Neural cell (in vitro differentiated cells): Measurements from ENCODE around the gene STXBP2. TPM values are rescaled to one million over a fixed set of nuclear protein-coding genes. Genes with fewer than 3 reads are reported as not detected.

Experiments used
- H2AFZ ChIP-seq: fragments of 200-600, 300-800 bp; sonication (generic), shearing (Covaris generic); 2 replicates; pipeline ENCODE4 v1.6.0; 2014; ENCODE audit warnings: low read depth, mild to moderate bottlenecking, antibody characterized with exemption, low read length, moderate library complexity
- H3F3A ChIP-seq: fragments of 200-600 bp; shearing (Covaris generic); 2 replicates; pipeline ENCODE4 v1.6.1; 2016; ENCODE audit warnings: mild to moderate bottlenecking, moderate library complexity, mixed read lengths, antibody characterized with exemption, low read length; ENCODE audit not compliant: insufficient read depth, poor library complexity, severe bottlenecking
- H3K27ac ChIP-seq: fragments of 200-600, 300-800 bp; sonication (generic), shearing (Covaris generic); 2 replicates; pipeline ENCODE4 v1.5.1; 2014; ENCODE audit warnings: mild to moderate bottlenecking, low read length, moderate library complexity
- H3K27me3 ChIP-seq: fragments of 300-800, 200-600 bp; sonication (generic), shearing (Covaris generic); 2 replicates; pipeline ENCODE4 v1.6.0; 2014; ENCODE audit warnings: mild to moderate bottlenecking, low read depth, low read length, moderate library complexity; ENCODE audit not compliant: insufficient read depth
- H3K36me3 ChIP-seq: fragments of 300-800, 200-600 bp; sonication (generic), shearing (Covaris generic); 2 replicates; pipeline ENCODE4 v1.5.1; 2014; ENCODE audit warnings: mild to moderate bottlenecking, antibody characterized with exemption, low read length, moderate library complexity; ENCODE audit not compliant: insufficient read depth
- H3K4me2 ChIP-seq: fragments of 300-800, 200-600 bp; sonication (generic), shearing (Covaris generic); 2 replicates; pipeline ENCODE4 v1.6.0; 2014; ENCODE audit warnings: mild to moderate bottlenecking, low read length
- H3K4me3 ChIP-seq: fragments of 300-800, 200-600 bp; sonication (generic), shearing (Covaris generic); 2 replicates; pipeline ENCODE4 v1.5.1; 2014; ENCODE audit warnings: mild to moderate bottlenecking, low read length, moderate library complexity
- H3K79me2 ChIP-seq: fragments of 200-600 bp; shearing (Covaris generic); replicated peaks from 2 replicates; pipeline ENCODE4 v1.6.0; 2014; ENCODE audit warnings: mild to moderate bottlenecking, low read length, moderate library complexity; ENCODE audit not compliant: insufficient read depth
- H3K9ac ChIP-seq: fragments of 300-800, 200-600 bp; sonication (generic), shearing (Covaris generic); 2 replicates; pipeline ENCODE4 v1.6.1; 2016; ENCODE audit warnings: mild to moderate bottlenecking, low read length, mixed read lengths
- H3K9me2 ChIP-seq: fragments of 200-600 bp; shearing (Covaris generic); 2 replicates; pipeline ENCODE4 v1.6.1; 2016; ENCODE audit warnings: mild to moderate bottlenecking, low read length, mixed read lengths; ENCODE audit not compliant: insufficient read depth
- H3K9me3 ChIP-seq: fragments of 200-600, 300-800 bp; sonication (generic), shearing (Covaris generic); 2 replicates; pipeline ENCODE4 v1.6.1; 2016; ENCODE audit warnings: mild to moderate bottlenecking, mixed run types, low read length, moderate library complexity, mixed read lengths
- H4K20me1 ChIP-seq: fragments of 200-600 bp; shearing (Covaris generic); 2 replicates; pipeline ENCODE4 v1.6.1; 2016; ENCODE audit warnings: mild to moderate bottlenecking, mixed run types; ENCODE audit not compliant: insufficient read depth
- EP300 ChIP-seq: fragments of 450-650 bp; conservative IDR thresholded peaks from 2 replicates; pipeline ENCODE4 v1.6.1; 2014; ENCODE audit warnings: antibody characterized with exemption, mild to moderate bottlenecking, moderate library complexity; ENCODE audit not compliant: poor library complexity, severe bottlenecking
- EZH2 ChIP-seq: fragments of 200-600, 300-800 bp; shearing (Covaris generic), sonication (generic); IDR thresholded peaks from 2 replicates; pipeline ENCODE4 v1.6.1; 2014; ENCODE audit warnings: antibody characterized with exemption, low read length, borderline replicate concordance, mild to moderate bottlenecking; ENCODE audit not compliant: insufficient read depth, poor library complexity, severe bottlenecking
- MXI1 ChIP-seq: fragments of 450-650 bp; conservative IDR thresholded peaks from 2 replicates; pipeline ENCODE4 v1.6.1; 2014; ENCODE audit warnings: antibody characterized with exemption, mild to moderate bottlenecking; ENCODE audit not compliant: poor library complexity, severe bottlenecking
- POLR2AphosphoS5 ChIP-seq: IDR thresholded peaks from 2 replicates; pipeline ENCODE4 v1.6.1; 2012
- RAD21 ChIP-seq: fragments of 450-650 bp; conservative IDR thresholded peaks from 2 replicates; pipeline ENCODE4 v1.6.1; 2014; ENCODE audit warnings: antibody characterized with exemption, mild to moderate bottlenecking, moderate library complexity
- SMC3 ChIP-seq: fragments of 450-650 bp; conservative IDR thresholded peaks from 2 replicates; pipeline ENCODE4 v1.6.1; 2014; ENCODE audit warnings: antibody characterized with exemption, mild to moderate bottlenecking, moderate library complexity; ENCODE audit not compliant: poor library complexity
- TAF1 ChIP-seq: IDR thresholded peaks from 2 replicates; pipeline ENCODE4 v1.6.1; 2012; ENCODE audit warnings: low read depth
- polyA plus RNA-seq: library from polyadenylated mRNA; depleted of rRNA; stranded (reverse); fragments of >200 nt; gene quantifications from 2 replicates; pipeline ENCODE4 v1.2.3, GENCODE V29; 2014
- TF ChIP-seq, protein P1 (sequence below): IDR thresholded peaks from 2 replicates; pipeline ENCODE4 v1.6.1; 2012; ENCODE audit warnings: borderline replicate concordance
- TF ChIP-seq, protein P2 (sequence below): fragments of 450-650 bp; IDR thresholded peaks from 2 replicates; pipeline ENCODE4 v1.5.1; 2014; ENCODE audit warnings: antibody characterized with exemption, mild to moderate bottlenecking, moderate library complexity; ENCODE audit not compliant: poor library complexity, severe bottlenecking

The STXBP2 gene
- polyA plus RNA-seq, 1 donor from 2014 or later: 1.7 TPM

DNA sequence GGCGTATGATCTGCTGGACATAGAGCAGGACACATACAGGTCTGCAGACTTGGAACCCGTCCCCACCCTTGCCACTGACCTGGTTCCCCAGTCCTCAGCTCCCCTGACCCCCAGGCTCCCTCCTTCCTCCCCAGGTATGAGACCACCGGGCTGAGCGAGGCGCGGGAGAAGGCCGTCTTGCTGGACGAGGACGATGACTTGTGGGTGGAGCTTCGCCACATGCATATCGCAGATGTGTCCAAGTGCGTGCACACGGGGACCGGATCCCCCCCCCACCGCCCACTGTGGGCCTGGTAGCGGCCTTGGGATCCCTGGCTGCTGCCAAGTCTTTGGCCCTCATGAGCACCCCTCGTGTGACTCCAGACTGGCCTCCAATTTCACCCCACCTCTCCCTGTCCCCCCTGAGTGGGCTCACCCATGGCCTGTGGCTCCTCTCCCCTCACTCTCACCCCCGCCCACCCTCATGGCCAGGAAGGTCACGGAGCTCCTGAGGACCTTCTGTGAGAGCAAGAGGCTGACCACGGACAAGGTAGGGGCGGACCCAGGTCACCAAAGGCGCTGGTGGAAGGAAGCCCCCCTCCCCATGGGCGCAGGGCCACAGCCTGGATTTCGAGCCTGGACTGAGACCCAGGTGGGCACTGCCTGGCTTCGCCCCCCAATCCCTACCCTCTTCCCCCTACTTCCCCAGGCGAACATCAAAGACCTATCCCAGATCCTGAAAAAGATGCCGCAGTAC, 5.6 kb downstream of the STXBP2 start:
- TF ChIP-seq EP300: no peak
- TF ChIP-seq SMC3: no peak
- no peak for TF ChIP-seq EZH2
- no peak for TF ChIP-seq MXI1
- TF ChIP-seq TAF1: no peak
- TF ChIP-seq RAD21: no peak
- TF ChIP-seq, protein P1, sequence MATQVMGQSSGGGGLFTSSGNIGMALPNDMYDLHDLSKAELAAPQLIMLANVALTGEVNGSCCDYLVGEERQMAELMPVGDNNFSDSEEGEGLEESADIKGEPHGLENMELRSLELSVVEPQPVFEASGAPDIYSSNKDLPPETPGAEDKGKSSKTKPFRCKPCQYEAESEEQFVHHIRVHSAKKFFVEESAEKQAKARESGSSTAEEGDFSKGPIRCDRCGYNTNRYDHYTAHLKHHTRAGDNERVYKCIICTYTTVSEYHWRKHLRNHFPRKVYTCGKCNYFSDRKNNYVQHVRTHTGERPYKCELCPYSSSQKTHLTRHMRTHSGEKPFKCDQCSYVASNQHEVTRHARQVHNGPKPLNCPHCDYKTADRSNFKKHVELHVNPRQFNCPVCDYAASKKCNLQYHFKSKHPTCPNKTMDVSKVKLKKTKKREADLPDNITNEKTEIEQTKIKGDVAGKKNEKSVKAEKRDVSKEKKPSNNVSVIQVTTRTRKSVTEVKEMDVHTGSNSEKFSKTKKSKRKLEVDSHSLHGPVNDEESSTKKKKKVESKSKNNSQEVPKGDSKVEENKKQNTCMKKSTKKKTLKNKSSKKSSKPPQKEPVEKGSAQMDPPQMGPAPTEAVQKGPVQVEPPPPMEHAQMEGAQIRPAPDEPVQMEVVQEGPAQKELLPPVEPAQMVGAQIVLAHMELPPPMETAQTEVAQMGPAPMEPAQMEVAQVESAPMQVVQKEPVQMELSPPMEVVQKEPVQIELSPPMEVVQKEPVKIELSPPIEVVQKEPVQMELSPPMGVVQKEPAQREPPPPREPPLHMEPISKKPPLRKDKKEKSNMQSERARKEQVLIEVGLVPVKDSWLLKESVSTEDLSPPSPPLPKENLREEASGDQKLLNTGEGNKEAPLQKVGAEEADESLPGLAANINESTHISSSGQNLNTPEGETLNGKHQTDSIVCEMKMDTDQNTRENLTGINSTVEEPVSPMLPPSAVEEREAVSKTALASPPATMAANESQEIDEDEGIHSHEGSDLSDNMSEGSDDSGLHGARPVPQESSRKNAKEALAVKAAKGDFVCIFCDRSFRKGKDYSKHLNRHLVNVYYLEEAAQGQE: no peak
- TF ChIP-seq, protein P2, sequence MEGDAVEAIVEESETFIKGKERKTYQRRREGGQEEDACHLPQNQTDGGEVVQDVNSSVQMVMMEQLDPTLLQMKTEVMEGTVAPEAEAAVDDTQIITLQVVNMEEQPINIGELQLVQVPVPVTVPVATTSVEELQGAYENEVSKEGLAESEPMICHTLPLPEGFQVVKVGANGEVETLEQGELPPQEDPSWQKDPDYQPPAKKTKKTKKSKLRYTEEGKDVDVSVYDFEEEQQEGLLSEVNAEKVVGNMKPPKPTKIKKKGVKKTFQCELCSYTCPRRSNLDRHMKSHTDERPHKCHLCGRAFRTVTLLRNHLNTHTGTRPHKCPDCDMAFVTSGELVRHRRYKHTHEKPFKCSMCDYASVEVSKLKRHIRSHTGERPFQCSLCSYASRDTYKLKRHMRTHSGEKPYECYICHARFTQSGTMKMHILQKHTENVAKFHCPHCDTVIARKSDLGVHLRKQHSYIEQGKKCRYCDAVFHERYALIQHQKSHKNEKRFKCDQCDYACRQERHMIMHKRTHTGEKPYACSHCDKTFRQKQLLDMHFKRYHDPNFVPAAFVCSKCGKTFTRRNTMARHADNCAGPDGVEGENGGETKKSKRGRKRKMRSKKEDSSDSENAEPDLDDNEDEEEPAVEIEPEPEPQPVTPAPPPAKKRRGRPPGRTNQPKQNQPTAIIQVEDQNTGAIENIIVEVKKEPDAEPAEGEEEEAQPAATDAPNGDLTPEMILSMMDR: no peak
- TF ChIP-seq POLR2AphosphoS5: no peak
- Histone ChIP-seq H3K9me3 (no peaks in the 10 kb centered on the region), H2AFZ (no peak overlapping the region), H3K9me2 (no peaks in the 10 kb centered on the region), H3K79me2 (no peaks in the 10 kb centered on the region), H4K20me1 (no peaks in the 10 kb centered on the region), H3K36me3 (no peaks in the 10 kb centered on the region), H3F3A (no peaks in the 10 kb centered on the region), H3K9ac (no peak overlapping the region), H3K4me2 (no peak overlapping the region), H3K27me3 (peaks cover 5% of the 10 kb centered on the region), H3K4me3 (no peak overlapping the region), H3K27ac (no peak overlapping the region)

DNA sequence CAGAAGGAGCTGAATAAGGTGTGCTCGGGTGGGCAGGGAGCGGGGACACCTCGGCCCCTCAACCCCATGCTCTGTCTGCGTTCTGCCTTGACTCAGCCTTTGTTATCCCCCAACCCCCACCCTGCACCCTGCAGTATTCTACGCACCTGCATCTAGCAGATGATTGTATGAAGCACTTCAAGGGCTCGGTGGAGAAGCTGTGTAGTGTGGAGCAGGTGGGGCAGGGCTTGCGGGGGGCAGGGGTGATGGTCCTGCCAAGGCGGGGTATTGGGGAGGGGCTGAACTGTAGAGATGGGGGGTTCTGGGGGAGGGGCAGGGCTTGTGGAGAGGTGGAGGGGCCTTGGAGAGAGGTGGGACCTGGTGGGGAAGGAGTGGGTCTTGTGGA, 6.1 kb downstream of the STXBP2 start:
- no peaks in the 10 kb centered on the region for H3K27me3 ChIP-seq
- H3K27ac ChIP-seq: no peak overlapping the region
- no peaks in the 10 kb centered on the region for H3K79me2 ChIP-seq
- H3F3A ChIP-seq: no peaks in the 10 kb centered on the region
- H3K4me3 ChIP-seq: no peak overlapping the region
- no peak overlapping the region for H3K9ac ChIP-seq
- H3K4me2 ChIP-seq: no peak overlapping the region
- H3K9me3 ChIP-seq: no peaks in the 10 kb centered on the region
- no peaks in the 10 kb centered on the region for H4K20me1 ChIP-seq
- no peaks in the 10 kb centered on the region for H3K36me3 ChIP-seq
- H2AFZ ChIP-seq: no peak overlapping the region
- TF ChIP-seq POLR2AphosphoS5: no peak
- TF ChIP-seq MXI1: no peak
- TF ChIP-seq TAF1: no peak
- no peak for TF ChIP-seq EP300
- TF ChIP-seq RAD21: no peak
- TF ChIP-seq, protein P1: no peak
- TF ChIP-seq SMC3: no peak
- TF ChIP-seq EZH2: no peak
- TF ChIP-seq, protein P2: no peak
- no peaks in the 10 kb centered on the region for H3K9me2 ChIP-seq
